Erythroblast (primary cell): ENCODE measurements around the gene SBF1.
"Not testable (repeated sequence)": the region's sequence is repeated elsewhere in the genome, so short reads cannot be mapped to it uniquely, and the experiment has no call there.

Experiments used
- DNase-seq, 2 experiments: peaks; one replicate each; lab custom pipeline; 2025; lab: John Stamatoyannopoulos, UW
- GATA1 ChIP-seq: IDR thresholded peaks from 2 replicates; pipeline ENCODE4 v1.6.1; 2011; ENCODE audit warnings: low read depth, mild to moderate bottlenecking, control low read depth, low read length, moderate library complexity
- POLR2A ChIP-seq: IDR thresholded peaks from 2 replicates; pipeline ENCODE4 v1.6.1; 2011; ENCODE audit warnings: mild to moderate bottlenecking, low read length

SBF1 gene

DNA sequence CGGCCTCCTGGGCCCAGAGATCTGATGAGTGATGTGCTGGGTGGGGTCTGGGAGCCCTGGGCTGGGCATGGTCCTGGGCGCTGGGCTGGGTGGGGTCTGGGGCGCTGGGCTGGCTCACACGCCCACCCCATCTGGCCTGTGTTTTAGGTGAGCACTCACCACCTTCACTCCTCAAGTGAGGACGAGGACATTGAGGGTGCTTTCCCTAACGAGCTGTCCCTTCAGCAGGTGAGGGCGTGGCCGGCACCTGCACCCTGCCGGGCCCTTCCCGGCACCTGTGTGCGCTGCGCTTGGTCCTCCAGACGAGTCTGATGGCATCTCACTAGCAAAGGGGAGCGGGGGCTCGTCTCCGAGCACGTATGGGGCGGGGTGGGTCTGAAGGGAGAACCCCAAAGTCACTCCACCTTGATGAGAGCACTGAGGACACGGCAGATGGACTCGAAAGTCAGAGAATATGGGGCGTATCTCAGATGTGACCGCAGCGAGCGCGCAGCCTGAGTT lies 37.9 kb downstream of the SBF1 start:
- no peak for DNase-seq
- TF ChIP-seq GATA1: no peak
- no peak for TF ChIP-seq POLR2A

DNA sequence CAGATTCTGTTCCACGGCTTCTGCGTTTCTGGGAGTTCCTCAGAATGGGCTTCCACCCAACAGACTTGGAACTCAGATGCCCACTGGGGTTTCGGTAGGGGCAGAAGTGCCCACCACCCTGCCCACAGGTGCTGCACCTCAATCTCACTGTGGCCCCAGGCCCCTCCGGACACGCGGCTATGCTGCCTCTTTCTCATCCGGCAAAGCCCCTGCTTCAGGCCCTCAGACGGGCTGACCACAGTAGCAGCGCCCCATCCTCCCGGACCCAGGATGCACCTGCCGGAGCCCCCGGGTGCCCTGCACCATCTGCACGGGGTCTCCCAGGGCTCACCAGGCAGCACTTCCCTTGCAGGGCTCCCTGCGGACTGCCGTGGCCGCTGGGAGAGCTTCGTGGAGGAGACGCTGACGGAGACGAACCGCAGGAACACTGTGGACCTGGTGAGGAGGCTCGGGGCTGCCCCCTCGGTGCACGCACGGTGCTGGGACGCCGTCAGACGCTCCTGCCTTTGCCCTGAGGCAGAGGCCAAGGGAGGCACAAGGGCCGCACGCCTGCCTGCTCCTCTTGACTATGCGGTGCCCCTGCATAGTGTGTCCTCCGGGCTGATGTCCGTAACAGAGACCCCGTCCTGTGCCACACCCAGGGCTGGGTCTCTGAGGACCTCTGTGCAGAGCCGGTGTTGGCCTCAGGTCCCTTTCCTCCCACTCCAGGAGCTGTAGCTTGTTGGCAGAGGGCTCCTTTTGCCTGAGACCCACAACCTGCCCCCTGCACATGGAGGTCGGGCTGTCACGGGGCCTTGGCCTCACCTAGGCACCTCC lies 38.6 kb downstream of the SBF1 start:
- TF ChIP-seq POLR2A (no peak), GATA1 (no peak)
- DNase-seq: no peak

DNA sequence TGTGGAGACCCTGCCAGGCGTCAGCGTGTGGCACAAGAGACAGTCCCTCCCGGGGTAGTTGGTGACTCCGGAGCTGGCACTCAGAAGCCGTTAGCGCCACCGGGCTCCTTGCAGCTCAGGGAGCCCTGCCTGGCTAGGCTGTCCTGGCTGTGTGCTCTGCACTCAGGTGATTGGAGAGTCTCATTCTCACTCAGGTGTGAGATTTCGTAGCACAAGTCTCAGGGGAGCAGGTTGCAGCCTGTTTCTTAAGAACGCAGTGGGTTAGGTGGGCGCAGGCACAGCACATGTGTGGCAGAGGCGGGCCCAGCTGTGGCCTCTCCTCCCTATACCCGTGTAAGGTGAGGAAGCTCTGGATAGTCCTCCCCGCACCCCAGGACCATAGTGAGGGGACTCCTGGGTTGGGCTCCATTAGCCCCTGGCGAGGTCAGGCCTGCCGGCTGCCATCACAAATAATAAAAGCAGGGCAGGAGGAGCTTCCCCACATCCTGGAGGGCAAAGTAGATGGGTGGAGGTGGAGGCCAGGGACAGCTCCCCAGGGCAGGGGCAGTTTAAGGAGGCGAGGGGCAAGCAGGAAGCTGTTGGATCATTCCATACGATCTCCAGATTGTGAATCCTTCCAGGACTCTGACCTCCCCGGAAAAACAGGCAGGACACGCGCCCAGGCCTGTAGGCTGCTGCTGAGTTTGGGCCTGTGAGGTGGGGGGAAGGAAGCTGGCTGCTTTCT lies 39.4 kb downstream of the SBF1 start:
- DNase-seq: no peak
- TF ChIP-seq GATA1: no peak
- TF ChIP-seq POLR2A: no peak

- no peak for DNase-seq
- TF ChIP-seq POLR2A (no peak), GATA1 (no peak)
Measured at GRCh38 chr22:50434849-50435248, 40.0 kb downstream of the SBF1 start.

DNA sequence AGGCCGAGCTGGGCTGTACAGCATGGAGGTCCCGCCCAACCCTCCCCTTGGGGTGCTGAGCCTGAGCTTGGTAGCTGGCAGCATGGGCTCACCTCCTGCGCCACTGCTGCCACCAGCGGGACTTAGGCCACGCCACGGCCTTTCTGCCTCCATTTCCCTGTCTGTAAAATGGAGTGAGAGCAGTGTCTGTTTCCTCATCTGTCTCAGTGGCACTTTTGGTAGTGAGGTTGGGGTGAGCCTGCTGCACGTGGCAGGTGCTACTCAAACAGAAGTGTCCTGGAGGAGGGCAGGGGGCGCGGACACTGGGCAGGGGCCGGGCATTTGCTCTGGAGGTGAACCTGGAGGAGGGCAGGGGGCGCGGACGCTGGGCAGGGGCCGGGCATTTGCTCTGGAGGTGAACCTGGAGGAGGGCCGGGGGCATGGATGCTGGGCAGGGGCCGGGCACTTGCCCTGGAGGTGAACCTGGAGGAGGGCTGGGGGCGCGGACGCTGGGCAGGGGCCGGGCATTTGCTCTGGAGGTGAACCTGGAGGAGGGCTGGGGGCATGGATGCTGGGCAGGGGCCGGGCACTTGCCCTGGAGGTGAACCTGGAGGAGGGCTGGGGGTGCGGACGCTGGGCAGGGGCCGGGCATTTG lies 41.8 kb downstream of the SBF1 start:
- not testable (repeated sequence) for DNase-seq

- no peak for TF ChIP-seq GATA1
- no peak for TF ChIP-seq POLR2A
- no peak for DNase-seq
Measured at GRCh38 chr22:50432131-50432876, 42.5 kb downstream of the SBF1 start.

- TF ChIP-seq POLR2A: no peak
- DNase-seq: no peak
Measured at GRCh38 chr22:50425179-50425916, 49.5 kb downstream of the SBF1 start.

GRCh38 chr22:50423956-50424355 lies 50.9 kb downstream of the SBF1 start:
- no peak for DNase-seq
- no peak for TF ChIP-seq POLR2A
- no peak for TF ChIP-seq GATA1

DNA sequence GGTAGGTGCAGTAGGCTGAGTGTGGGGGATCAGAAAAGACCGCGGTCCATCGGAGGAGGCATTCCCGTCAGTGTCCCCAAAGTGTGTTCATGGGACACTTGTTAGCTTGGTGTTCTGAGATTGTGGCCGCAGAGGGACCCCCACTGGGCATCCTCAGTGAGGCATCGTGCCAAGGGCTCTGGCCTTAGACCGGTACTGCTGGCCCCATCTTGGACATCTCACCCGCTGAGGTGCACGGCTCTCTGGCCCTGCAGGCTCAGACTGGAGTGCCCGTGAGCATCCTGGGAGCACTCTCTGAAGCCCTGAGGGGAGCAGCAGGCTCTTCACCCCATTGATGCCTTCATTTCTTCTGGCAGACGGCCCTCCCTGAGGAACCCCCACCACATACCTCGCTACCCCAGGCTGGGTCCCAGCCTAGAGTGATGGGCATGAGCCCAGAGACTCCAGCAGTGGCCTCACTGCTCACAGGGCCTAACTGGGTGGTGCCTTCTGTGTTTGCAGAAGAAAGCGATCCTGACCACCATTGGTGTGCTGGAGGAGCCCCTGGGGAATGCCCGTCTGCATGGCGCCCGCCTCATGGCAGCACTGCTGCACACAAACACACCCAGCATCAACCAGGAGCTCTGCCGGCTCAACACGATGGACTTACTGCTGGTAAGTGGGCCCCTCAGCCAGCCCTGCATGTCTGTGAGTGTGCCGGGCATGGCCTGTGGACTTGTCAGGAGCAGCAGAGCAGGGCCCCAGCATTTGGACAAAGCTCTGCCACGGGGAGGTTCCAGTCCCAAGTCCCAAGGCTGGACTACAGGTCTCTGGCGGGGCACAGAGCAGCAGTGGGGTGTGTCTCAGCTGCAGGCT lies 51.6 kb downstream of the SBF1 start:
- no peak for TF ChIP-seq POLR2A
- no peak for TF ChIP-seq GATA1
- no peak for DNase-seq

DNA sequence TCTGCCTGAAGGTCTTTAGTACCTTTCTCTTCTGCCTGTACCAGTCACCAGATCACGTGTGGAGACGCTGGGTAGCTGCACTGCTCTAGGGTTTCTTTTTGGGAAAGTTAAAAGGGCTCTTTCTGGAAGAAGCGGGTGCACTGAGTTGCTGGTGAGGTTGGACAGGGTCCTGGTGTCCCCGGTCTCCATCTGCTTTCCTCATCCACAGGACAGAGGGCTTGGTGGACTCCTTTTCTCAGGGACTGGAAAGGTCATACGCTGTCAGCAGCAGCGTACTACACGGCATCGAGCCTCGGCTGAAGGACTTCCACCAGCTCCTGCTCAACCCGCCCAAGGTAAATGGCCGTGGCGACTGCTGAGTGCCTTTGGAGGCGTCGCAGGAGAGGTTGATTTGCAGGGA lies 52.8 kb downstream of the SBF1 start:
- TF ChIP-seq POLR2A: no peak
- no peak for TF ChIP-seq GATA1
- DNase-seq: no peak

GRCh38 chr22:50420581-50420980 lies 54.3 kb downstream of the SBF1 start:
- no peak for DNase-seq
- TF ChIP-seq GATA1 (no peak), POLR2A (no peak)

DNA sequence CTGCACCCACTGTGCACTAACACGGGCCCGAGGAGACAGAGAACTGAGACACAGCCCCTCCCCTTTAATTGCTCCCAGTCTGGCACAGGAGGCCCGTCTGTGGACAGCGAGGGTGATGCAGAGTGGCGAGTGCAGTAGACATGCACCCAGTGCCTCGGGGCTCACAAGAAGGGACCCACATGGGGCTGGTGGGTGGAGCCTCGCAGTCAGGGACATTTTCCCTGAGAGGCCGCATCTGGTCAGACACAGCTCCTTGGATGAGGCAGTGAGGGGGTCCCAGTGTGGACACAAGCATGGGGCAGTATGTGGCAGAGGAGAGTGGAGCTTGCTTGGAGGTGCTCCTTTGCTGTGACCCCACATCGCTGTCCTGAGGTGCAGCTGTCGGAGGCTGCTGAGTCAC lies 54.8 kb downstream of the SBF1 start:
- TF ChIP-seq POLR2A: no peak
- TF ChIP-seq GATA1: no peak
- no peak for DNase-seq

- TF ChIP-seq POLR2A (no peak), GATA1 (no peak)
- DNase-seq: no peak
Measured at GRCh38 chr22:50419116-50419515, 55.7 kb downstream of the SBF1 start.
